Osteoblast (primary cell): ENCODE data around the gene NFIC. TPM values are rescaled to one million over a fixed set of nuclear protein-coding genes. Genes with fewer than 3 reads are reported as not detected.
"Not testable (repeated sequence)": the region's sequence is repeated elsewhere in the genome, so short reads cannot be mapped to it uniquely, and the experiment has no call there.

Experiments used
- DNase-seq: peaks from one replicate; pipeline ENCODE4 v3.0.0; 2011; ENCODE audit warnings: low spot score, mixed read lengths; ENCODE audit not compliant: insufficient read length; ENCODE audit errors: missing footprints
- H2AFZ ChIP-seq: 2 replicates; pipeline ENCODE4 v1.6.0; 2011; ENCODE audit warnings: mild to moderate bottlenecking, low read length
- H3K27ac ChIP-seq: 2 replicates; pipeline ENCODE4 v1.5.1; 2011; ENCODE audit warnings: mild to moderate bottlenecking, low read depth, low read length, moderate library complexity
- H3K27me3 ChIP-seq: 2 replicates; pipeline ENCODE4 v1.6.0; 2012; ENCODE audit warnings: mild to moderate bottlenecking, control low read depth, inconsistent platforms, low read length, moderate library complexity; ENCODE audit not compliant: insufficient read depth
- H3K36me3 ChIP-seq: 2 replicates; pipeline ENCODE4 v1.5.1; 2011; ENCODE audit warnings: mild to moderate bottlenecking, low read length, control low read depth, moderate library complexity; ENCODE audit not compliant: insufficient read depth
- H3K4me1 ChIP-seq: 2 replicates; pipeline ENCODE4 v1.5.1; 2011; ENCODE audit warnings: mild to moderate bottlenecking, low read length, control low read depth, moderate library complexity; ENCODE audit not compliant: insufficient read depth
- H3K4me2 ChIP-seq: 2 replicates; pipeline ENCODE4 v1.6.0; 2011; ENCODE audit warnings: mild to moderate bottlenecking, low read length; ENCODE audit not compliant: insufficient read depth
- H3K4me3 ChIP-seq: fragments of 200-600 bp; sonication (generic); 3 replicates; pipeline ENCODE4 v1.5.1; 2012; ENCODE audit warnings: mild to moderate bottlenecking, low read length, inconsistent platforms; ENCODE audit not compliant: insufficient read depth
- H3K79me2 ChIP-seq: 2 replicates; pipeline ENCODE4 v1.6.0; 2012; ENCODE audit warnings: mild to moderate bottlenecking, low read length, control low read depth, inconsistent platforms; ENCODE audit not compliant: insufficient read depth
- H3K9me3 ChIP-seq: 2 replicates; pipeline ENCODE4 v1.5.1; 2011; ENCODE audit warnings: low read depth, low read length, control low read depth
- H4K20me1 ChIP-seq: 2 replicates; pipeline ENCODE4 v1.6.0; 2012; ENCODE audit warnings: mild to moderate bottlenecking, low read length, control low read depth; ENCODE audit not compliant: insufficient read depth
- CTCF ChIP-seq: IDR thresholded peaks from 2 replicates; pipeline ENCODE4 v1.5.1; 2011; ENCODE audit warnings: mild to moderate bottlenecking, low read depth, low read length, moderate library complexity; ENCODE audit errors: extremely low read depth
- total RNA-seq: library from RNA; depleted of rRNA; stranded (reverse); fragments of >200 nt; gene quantifications from 2 replicates; pipeline ENCODE4 v1.2.3, GENCODE V29; 2012

The NFIC gene
- total RNA-seq, 1 donor: 61.2 TPM

GRCh38 chr19:3328743-3329142, 37.6 kb upstream of the NFIC start:
- Histone ChIP-seq H3K4me3 (no peak overlapping the region), H3K27ac (no peak overlapping the region), H3K4me2 (no peak overlapping the region), H3K36me3 (no peaks in the 10 kb centered on the region), H3K9me3 (no peaks in the 10 kb centered on the region), H2AFZ (no peak overlapping the region), H3K79me2 (no peaks in the 10 kb centered on the region), H3K4me1 (no peaks in the 10 kb centered on the region), H3K27me3 (no peaks in the 10 kb centered on the region), H4K20me1 (no peaks in the 10 kb centered on the region)
- no peak for DNase-seq
- TF ChIP-seq CTCF: no peak

GRCh38 chr19:3330047-3330446, 36.3 kb upstream of the NFIC start:
- Histone ChIP-seq H3K9me3 (no peaks in the 10 kb centered on the region), H2AFZ (no peak overlapping the region), H3K4me3 (no peak overlapping the region), H3K27ac (no peak overlapping the region), H4K20me1 (no peaks in the 10 kb centered on the region), H3K36me3 (no peaks in the 10 kb centered on the region), H3K27me3 (no peaks in the 10 kb centered on the region), H3K4me2 (no peak overlapping the region), H3K4me1 (peaks cover under 1% of the 10 kb centered on the region), H3K79me2 (no peaks in the 10 kb centered on the region)
- TF ChIP-seq CTCF: no peak
- no peak for DNase-seq

- H4K20me1 ChIP-seq, H3K4me3 ChIP-seq, H3K36me3 ChIP-seq, H3K27ac ChIP-seq, H3K27me3 ChIP-seq, H3K9me3 ChIP-seq, H3K79me2 ChIP-seq, H2AFZ ChIP-seq, DNase-seq, H3K4me2 ChIP-seq: not testable (repeated sequence)
- peaks cover 22% of the 10 kb centered on the region for H3K4me1 ChIP-seq
These were observed 34.2 kb upstream of the NFIC start for GRCh38 chr19:3332232-3332631.

GRCh38 chr19:3333020-3333583, 33.3 kb upstream of the NFIC start:
- peaks cover 25% of the 10 kb centered on the region for H3K4me1 ChIP-seq
- no peak for DNase-seq
- no peak overlapping the region for H3K4me2 ChIP-seq
- no peak overlapping the region for H3K4me3 ChIP-seq
- TF ChIP-seq CTCF: no peak
- no peak overlapping the region for H2AFZ ChIP-seq
- H3K27ac ChIP-seq: no peak overlapping the region
- H3K79me2 ChIP-seq: no peaks in the 10 kb centered on the region
- H4K20me1 ChIP-seq: no peaks in the 10 kb centered on the region
- H3K27me3 ChIP-seq: no peaks in the 10 kb centered on the region
- H3K9me3 ChIP-seq: no peaks in the 10 kb centered on the region
- H3K36me3 ChIP-seq: no peaks in the 10 kb centered on the region
